GM21447 (cell line): ENCODE data around the gene MKNK2.
"Not testable (repeated sequence)": the region's sequence is repeated elsewhere in the genome, so short reads cannot be mapped to it uniquely, and the experiment has no call there.

Experiments
- ATAC-seq: cut with Tn5 transposase; IDR thresholded peaks from one replicate; pipeline ENCODE4 v1.9.1; 2021; ENCODE audit not compliant: unreplicated experiment

MKNK2 gene

DNA sequence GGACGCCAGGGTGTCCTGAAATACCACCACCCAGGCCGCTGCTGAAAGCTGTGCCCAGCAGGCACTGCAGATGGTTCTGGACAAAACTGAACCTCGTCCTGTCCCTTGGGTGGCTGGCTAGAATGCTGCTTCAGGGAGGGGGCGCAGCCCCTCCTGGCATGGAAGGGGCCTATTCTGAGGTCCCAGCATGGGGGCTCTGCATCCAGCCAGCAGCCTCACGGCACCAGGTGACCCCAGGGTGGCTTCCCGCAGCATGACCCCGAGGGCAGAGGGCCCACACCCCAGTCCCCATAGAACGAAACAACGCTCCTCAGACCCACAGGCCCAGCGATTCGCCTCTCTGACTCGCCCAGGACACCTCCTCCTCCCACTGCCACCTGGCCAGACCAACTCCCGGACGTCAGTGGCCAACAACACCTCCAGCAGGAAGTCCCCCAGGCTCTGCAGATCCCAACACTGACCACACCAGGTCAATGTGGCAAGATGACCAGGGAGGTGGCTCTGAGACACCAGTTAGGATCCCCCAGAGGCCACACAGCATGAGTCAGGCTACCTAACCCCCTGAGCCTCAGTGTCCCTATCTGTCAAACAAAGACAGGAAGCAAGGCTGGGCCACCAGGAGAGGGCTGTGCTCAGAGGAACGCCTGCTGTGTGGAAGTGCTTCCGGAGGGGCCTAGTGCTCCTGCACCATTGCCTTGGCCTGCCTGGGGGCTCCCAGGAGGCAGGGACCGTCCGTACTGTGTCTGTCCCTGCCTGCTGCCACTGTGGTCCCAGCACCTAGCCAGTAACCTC is 6.1 kb downstream of the MKNK2 start:
- no peak for ATAC-seq

DNA sequence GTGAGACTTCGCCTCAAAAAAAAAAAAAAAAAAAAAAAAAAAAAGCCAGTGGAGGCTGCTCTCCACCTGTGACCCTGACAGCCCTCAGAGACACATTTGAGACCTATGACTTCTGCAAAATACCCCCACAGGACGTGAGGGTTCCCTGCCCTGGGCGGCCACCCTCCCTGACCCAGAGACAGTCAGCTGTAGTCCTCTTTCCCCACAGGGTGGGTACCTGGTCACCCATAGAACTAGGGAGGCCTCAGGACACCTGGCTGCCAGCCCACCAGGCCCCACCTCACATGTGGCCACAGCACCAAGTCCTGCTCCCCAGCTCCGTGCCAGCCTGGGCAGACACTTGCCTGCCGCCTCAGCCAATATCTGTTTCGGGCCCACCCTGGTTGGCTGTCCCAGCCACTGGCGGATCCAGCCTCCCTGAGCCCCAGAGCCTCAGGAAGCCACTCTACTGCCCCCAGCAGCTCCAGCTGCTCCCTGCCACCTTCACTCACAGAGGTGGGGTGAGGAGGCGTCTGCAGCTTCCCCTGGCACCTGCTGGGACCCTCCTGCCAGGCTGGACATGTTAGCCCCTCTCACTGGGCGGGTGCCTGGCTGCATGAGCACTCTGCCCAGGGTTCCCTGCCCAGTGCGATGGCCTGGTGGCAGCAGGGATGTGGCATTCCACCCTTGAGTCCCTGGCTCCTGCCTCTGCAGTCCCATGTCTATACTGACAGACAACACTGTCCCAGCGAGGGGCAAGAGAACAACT is 6.9 kb downstream of the MKNK2 start:
- ATAC-seq, result no peak

DNA sequence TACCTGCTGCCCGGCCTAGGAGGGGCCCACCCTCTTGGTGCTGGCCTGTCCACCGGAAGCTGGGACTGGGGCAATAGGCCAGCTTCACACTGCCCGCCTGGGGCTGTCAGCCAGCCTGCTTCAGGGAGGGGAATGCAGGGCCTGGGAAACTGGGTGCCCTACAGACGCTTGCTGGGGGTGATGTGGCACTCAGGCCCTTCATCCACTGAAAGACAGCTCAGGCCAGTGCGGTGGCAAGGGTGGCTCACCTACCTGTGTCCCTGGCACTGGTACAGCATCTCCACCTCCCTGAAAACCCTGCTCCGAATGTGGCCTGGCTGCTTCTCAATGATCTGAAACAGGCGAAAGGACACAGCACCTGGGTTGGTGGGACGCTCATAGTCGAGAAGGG is 7.8 kb downstream of the MKNK2 start:
- no peak for ATAC-seq

DNA sequence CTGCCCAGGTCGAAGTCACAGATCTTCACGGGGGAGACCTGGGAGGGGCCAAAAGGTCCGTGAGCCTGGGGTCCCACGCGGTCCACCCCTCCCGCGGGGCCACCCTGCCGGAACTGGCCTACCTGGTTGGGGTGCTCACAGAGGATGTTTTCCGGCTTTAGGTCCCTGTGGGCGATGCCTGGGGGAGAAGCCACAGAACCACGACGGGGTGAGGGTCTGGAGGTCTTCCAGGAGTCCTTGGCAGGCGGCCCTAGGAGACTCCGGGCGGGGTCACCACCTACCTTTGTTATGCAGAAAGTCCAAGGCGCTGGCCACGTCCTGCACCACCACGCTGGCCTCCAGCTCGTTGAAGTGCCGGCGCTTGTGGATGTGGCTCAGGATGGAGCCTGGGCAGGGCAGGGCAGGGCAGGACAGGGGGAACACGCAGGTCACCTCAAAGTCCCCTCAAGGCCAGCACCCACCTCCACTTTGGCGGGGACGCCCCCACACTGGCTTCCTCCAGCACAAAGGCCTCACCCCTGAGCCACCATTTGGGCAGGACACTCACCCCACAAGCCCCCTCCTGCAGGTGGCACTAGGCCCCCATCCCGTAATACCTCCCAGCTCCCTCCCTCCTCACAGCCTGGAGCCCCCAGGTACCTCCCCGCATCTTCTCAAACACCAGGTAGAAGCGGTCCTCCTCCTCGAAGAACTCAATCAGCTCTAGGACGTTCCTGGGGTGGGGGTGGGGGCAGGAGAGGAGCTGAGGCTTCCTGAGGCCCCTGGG is 8.4 kb downstream of the MKNK2 start:
- ATAC-seq, result peak; percentile 2

DNA sequence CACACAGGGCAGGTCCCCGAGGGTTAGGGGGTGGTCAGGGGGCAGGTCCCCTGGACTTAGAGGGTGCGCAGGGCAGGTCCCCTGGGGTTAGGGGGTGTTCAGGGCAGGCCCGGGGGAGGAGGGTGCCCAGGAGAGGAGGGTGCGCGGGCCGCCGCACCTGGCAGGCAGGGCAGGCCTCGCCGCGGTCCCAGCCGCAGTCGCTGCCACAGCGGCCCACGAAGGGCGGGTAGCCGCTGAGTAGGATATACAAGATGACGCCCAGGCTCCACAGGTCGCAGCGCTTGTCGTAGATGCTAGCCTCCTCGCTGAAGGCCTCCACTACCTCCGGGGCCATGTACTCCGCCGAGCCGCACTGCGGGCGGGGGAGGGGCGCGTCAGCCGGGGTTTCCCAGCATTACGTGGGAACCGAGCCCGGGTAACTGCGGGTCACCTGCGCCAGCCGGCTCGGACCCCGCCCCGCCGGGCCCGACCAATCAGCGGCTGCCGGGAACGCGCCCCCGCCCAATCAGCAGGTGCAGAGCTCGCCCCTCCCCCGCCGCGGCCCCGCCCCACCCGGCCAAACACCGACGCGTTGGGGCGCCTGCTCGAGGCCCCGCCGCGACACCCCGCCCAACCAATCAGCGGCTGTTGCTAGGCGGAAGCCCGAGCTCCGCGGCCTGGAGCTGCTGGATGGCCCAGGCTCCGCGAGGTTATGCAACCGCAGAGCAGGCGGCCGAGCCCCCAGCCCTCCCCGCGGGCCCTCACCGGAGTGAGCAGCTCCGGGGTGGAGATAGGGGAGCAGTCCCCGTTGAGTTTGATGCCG is 9.2 kb downstream of the MKNK2 start:
- peak; percentile 53 for ATAC-seq

DNA sequence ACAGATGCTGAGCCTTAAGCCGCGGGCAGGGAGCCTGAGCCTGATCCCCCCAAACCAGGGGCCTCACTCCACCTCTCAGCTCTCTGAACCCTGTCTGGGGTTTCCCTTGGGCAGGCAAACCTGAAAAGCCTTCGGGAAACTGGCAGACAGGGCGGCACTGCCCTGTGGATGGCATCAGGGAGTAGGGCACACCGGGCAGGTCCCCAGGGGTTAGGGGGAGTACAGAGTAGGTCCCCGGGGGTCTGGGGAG is 9.7 kb downstream of the MKNK2 start:
- no peak for ATAC-seq

DNA sequence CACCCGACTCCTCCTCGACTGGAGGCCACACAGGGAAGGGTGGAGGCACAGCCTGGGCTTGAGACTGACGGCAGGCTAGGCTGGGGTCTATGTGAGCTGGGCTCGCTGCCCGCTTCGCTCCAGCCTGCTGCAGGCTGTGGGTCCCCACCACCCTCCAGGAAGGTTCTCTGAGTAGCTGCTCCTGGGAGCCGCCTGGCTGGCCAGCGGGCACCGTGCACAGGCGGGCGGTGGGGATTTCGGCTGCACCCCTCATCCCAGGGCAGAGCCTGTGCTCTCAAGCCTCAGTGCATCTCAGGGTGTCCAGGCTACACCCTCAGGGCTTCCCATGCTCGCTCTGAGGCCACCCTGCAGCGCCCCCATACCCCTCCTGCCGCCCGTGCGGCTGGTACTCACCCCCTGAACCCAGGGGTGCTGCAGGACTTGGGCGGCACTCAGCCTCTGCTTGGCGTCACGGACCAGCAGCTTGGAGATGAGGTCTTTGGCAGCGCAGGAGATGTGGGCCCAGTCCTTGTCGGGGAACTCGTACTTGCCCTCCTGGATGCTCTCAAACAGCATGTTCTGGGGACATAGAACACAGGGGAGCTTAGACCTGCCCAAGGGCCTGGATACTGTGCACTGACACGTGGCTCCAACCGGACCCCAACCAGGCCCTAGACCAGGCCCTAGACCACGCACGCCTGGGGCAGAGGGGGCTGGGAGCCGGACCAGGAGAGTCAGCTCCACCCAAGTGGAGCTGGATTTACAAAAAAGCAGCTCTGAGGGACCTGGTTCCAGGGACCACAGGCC is 10.2 kb downstream of the MKNK2 start:
- ATAC-seq, result no peak

DNA sequence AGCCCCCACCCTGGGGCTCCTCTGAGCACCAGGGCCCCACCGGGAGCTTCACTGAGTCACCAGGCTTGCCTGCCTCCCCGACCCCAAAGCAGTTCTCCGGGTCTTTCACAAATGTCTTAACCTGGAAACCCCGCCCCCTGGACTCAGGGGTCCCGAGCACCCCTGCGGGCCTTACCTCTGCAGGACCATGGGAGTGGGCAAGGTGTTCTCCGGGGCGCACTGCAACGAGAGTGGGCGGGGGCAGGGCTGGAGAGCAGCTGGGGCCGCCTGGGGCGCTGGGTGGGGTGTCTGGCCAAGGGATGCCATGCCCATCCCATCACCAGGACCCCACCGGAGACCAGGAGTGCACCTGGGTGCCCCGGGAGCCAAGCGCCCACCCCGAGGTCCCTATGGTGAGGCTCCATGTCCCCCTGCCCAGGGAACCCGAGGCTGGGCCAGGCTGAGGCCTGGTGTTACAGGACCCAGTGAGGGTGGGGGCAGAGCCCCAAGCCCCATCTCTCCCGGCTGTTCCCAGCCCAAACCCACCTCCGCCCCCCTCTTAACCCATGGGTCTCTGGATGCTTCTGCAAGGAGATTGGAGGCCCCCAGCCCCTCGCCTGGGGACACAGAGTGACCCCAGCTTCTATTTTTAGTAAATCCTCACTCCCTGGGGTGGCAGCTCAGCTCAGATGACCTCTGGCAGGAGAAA is 10.9 kb downstream of the MKNK2 start:
- ATAC-seq, result no peak

DNA sequence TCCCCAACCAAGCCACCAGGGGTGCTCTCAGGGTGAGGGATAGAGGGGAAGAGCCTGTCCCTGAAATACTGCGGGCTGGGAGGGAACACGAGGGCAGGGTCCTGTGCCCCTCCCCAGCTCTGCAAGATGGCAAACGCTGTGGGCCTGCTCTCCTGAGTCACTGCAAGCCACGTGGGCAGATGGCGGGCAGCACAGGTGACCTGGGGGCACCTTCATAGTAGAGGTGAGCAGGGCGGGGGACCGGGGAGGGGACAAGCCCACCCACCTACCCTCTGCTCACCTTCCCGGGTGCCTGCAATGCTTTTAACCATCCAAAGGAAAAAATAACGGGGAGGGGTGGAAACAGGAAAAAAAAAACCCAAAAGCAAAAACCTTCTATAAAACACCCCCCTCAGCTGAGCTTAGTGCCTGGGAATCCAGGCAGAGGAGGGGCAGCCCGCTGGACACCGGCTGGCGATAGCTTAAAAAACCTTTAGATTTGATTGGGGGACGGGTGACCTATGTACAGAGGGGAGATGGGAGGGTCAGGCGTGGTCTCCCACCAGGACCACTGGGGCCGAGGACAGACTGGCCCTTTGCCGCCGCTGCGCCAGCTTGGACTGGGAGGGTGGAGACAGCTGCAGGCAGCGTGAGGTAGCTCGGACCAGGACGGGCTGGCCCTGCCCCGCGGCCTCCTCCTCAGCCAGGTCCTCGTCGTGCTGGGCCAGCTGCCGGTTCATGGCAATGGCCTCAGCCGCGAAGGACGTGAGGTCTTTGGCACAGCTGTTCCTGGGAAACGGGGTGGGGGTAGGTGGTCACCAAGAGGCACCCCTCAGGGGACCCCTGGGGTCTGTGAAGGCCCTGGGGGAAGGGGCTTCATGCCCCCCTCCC is 11.7 kb downstream of the MKNK2 start:
- no peak for ATAC-seq

DNA sequence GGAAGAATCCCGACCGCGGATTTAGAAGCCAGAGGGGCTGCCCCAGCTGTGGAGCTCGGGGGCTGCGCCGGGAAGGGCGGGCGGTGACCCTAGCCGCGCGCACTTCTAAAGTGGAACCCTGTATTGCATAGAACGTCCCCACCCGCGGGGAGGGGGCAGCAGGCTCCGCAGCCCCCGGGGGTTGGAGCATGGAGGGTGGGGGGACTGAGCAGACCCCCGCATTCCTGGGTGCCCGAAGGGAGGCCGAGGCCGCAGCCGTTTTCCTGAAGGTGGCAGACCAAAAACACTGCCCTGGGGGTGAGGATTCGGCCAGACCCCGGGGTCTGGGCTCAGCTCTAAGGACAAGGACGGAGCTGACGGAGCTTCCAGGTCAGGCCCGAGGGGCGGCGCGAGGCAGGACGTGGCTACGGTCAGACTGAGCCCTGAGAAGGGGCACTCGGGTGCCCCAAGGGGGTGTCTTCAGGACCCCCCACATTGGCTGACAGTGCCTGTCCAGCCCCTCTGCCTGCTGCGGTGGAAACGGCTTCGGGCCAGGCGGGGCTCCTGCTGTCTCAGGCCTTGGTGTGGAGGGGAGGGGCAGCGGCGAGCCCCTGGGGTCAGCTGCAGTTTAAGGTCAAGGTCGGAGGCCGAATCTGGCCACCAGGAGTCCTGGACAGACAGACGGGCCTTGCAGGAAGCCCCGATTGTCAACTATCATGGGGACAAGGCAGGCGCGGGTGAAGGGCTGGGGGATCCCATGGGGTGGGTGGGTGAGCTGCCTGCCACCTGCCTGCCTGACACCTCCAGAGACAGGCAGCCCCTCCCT is 12.6 kb downstream of the MKNK2 start:
- ATAC-seq, result no peak

DNA sequence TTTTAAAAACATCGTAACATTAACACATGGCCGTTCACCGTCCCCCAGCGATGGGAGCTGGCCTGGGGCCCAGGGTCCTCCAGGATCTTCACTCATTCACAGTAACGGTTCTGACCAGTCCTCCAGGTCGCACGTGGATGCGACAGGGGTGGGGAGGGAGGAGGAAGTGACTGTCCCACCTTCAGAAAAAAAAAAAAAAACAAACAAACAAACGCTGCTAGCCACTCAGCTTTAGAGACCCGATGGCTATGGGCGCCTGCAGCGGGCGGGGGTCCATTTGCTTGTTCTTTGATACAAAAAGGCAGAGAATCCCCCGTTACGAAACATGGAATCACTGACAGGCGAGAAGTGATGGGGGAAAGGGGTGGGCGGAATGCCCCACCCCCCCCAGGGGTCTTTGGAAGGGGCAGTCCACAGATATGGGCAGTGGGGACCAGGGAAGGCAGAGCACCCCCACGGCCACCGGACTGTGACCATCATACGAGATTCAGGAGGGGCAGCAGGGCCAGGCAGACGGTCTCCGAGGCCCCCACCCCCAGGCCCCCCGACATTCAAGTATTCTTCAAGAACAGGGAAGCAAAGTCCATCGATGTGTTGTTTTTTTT is 13.3 kb downstream of the MKNK2 start:
- no peak for ATAC-seq

DNA sequence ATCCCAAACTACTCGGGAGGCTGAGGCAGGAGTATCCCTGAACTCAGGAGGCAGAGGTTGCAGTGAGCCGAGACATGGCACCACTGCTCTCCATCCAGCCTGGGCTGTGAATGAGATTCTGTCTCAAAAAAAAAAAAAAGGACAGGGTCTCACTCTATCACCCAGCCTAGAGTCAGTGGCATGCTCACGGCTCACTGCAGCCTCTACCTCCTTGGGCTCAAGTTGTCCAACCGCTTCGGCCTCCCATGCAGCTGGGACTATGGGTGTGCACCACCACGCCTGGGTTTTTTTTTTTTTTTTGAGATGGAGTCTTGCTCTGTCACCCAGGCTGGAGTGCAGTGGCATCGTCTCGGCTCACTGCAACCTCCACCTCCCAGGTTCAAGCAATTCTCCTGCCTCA is 14.6 kb downstream of the MKNK2 start:
- ATAC-seq, result no peak

DNA sequence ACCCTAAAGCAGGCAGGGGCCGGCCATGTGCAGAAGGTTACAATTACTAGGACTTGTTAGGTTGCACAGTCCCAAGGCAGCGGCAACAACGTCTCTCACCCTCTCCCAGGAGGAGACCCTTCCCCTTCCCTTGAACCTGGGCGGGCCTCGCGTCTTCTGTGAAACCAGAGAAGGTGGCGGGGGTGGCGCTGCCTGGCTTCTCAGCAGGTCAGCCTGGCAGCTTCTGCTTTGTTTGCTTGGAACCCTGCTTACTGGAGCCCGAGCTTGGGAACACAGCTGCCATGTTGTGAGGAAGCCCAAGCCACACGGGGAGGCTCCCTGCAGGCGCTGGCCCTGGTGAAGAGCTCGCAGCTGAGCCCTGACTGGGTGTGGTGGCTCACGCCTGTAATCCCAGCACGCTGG is 15.5 kb downstream of the MKNK2 start:
- no peak for ATAC-seq

DNA sequence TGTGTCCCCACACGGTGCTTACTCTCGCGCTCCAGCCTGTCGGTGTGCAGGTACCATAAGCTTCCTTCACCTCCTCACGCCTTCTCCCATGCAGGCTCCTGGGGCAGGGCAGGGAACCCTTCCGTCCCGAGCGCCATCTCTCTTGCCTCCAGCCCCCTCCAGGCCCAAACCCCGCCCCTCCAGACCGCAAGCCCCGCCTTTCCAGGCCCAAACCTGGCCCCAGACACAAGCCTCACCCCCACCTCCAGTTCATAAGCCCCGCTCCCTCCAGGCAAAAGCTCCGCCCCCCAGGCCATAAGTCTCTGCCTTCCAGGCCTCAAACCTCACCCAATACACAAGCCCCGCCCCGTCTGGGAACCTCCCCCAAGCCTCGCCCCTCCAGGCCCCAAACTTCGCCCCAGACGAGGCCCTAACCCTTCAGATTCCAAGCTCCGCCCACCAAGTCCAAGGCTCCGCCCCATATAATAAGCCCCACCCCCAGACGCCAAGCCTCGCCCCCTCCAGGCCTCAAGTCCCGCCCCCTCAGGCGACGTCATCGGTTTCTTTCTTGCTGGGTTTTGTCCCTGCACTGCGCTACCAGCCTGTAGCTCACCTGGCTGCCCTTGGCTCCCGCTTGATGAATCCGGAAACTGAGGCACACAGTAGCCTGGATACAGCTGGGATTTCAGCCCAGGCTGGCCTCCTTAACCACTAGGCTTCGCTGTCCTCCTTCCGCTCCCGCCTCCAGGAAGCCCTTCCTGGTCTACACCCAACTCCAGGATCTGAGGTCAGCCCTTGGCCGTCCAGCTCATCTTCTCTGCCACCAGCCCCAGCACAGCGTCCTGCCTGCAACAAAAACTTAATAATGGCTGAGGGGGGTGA is 16.1 kb downstream of the MKNK2 start:
- no peak for ATAC-seq

DNA sequence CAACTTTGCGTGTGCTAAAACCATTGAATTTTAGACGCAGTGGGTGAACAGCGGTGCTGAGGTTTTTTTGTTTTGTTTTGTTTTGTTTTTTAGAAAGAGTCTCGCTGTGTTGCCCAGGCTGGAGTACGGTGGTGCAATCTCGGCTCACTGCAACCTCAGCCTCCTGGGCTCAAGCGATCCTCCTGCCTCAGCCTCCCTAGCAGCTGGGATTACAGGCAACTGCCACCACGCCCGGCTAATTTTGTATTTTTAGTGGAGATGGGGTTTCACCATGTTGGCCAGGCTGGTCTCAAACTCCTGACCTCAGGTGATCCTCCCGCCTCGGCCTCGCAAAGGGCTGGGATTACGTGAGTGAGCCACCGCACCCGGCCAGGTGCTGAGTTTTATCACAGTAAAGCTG is 16.8 kb downstream of the MKNK2 start:
- not testable (repeated sequence) for ATAC-seq

DNA sequence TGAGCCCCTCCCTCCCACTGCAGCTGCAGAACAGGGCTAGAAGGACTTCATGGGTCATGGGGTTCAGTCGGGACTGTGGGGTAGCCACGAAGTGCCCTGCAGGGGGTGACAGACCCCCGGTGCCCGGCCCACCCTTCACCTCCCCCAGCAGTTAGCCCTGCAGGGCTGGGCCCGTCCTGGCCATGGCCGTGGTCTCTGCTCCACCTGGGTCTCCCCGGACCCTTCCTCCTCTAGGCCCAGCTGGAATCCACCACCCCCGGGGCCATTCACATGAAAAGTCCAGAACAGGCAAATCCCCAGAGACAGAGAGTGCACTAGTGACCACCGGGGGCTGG is 17.3 kb downstream of the MKNK2 start:
- ATAC-seq, result no peak
